Cortex of kidney (tissue), 1 donor: ENCODE measurements around the gene ECI1.
"Not testable (repeated sequence)": the region's sequence is repeated elsewhere in the genome, so short reads cannot be mapped to it uniquely, and the experiment has no call there.

ENCODE experiments used
- DNase-seq: peaks from one replicate; lab custom pipeline; 2025; lab: John Stamatoyannopoulos, UW

The ECI1 gene

GRCh38 chr16:2278956-2279800, 27.8 kb upstream of the ECI1 start:
- no peak for DNase-seq

GRCh38 chr16:2278272-2278608, 26.9 kb upstream of the ECI1 start:
- DNase-seq = no peak

- no peak for DNase-seq
These were observed 26.3 kb upstream of the ECI1 start for GRCh38 chr16:2277466-2278271.

GRCh38 chr16:2276368-2277195, 25.2 kb upstream of the ECI1 start:
- no peak for DNase-seq

- DNase-seq = no peak
These were observed 24.3 kb upstream of the ECI1 start for GRCh38 chr16:2275476-2276367.

GRCh38 chr16:2273931-2274330, 22.5 kb upstream of the ECI1 start:
- no peak for DNase-seq

- no peak for DNase-seq
These were observed 22.1 kb upstream of the ECI1 start for GRCh38 chr16:2273484-2273883.

GRCh38 chr16:2271848-2272461, 20.6 kb upstream of the ECI1 start:
- DNase-seq = no peak

- DNase-seq = no peak
These were observed 19.4 kb upstream of the ECI1 start for GRCh38 chr16:2270588-2271470.

- no peak for DNase-seq
These were observed 18.7 kb upstream of the ECI1 start for GRCh38 chr16:2270070-2270462.

GRCh38 chr16:2267913-2268666, 16.7 kb upstream of the ECI1 start, which contains the start of gene RNPS1:
RNPS1 (minus strand) TSS chr16:2268126; CDS start chr16:2264643, 3,483 bp downstream.
- DNase-seq = no peak

- not testable (repeated sequence) for DNase-seq
These were observed 16.1 kb upstream of the ECI1 start for GRCh38 chr16:2267505-2267912.

GRCh38 chr16:2266887-2267286, 15.5 kb upstream of the ECI1 start:
- not testable (repeated sequence) for DNase-seq

GRCh38 chr16:2263026-2263425, 11.6 kb upstream of the ECI1 start:
- DNase-seq = not testable (repeated sequence)

GRCh38 chr16:2260250-2260649, 8.9 kb upstream of the ECI1 start:
- DNase-seq = no peak

- not testable (repeated sequence) for DNase-seq
These were observed 7.1 kb upstream of the ECI1 start for GRCh38 chr16:2258530-2258929.

- DNase-seq = no peak
These were observed 6.3 kb upstream of the ECI1 start for GRCh38 chr16:2257726-2258125.

- no peak for DNase-seq
These were observed 5.2 kb upstream of the ECI1 start for GRCh38 chr16:2256531-2257140.

- DNase-seq = no peak
These were observed 1.9 kb upstream of the ECI1 start for GRCh38 chr16:2253293-2253692.
